Fibroblast of skin of abdomen (primary cell): Measurements from ENCODE around the gene CNPY4.
A peak's percentile ranks its signal among the peaks of the same experiment; 100 is the strongest.

Experiments used
- DNase-seq: peaks from one replicate; pipeline ENCODE4 v3.0.0-alpha.2; 2013

Gene CNPY4

GRCh38 chr7:100148559-100149328, 29.3 kb downstream of the CNPY4 start, which contains the start of gene LAMTOR4:
Gene LAMTOR4, plus strand, starts transcription at chr7:100148918. Its CDS starts 55 bp downstream, at chr7:100148973.
- DNase-seq, result peak; percentile 99

- no peak for DNase-seq
Measured at GRCh38 chr7:100152404-100152803, 33.0 kb downstream of the CNPY4 start.

GRCh38 chr7:100152937-100153666, 33.7 kb downstream of the CNPY4 start:
- no peak for DNase-seq

GRCh38 chr7:100153708-100154535, 34.5 kb downstream of the CNPY4 start:
- no peak for DNase-seq

- DNase-seq, result no peak
Measured at GRCh38 chr7:100154651-100155491, 35.4 kb downstream of the CNPY4 start.

GRCh38 chr7:100155553-100156317, 36.3 kb downstream of the CNPY4 start:
- DNase-seq, result no peak

- no peak for DNase-seq
Measured at GRCh38 chr7:100156331-100157068, 37.1 kb downstream of the CNPY4 start.

- no peak for DNase-seq
Measured at GRCh38 chr7:100157069-100157333, 37.6 kb downstream of the CNPY4 start.

GRCh38 chr7:100157334-100158228, 38.1 kb downstream of the CNPY4 start:
- DNase-seq, result no peak

- peak; percentile 82 for DNase-seq
Measured at GRCh38 chr7:100158229-100159098, 39.0 kb downstream of the CNPY4 start, which contains the start of gene TRAPPC14. Gene TRAPPC14, minus strand, starts transcription at chr7:100158723. Its CDS starts 224 bp downstream, at chr7:100158499.

GRCh38 chr7:100159099-100159623, 39.7 kb downstream of the CNPY4 start:
- no peak for DNase-seq

GRCh38 chr7:100160067-100160466, 40.6 kb downstream of the CNPY4 start:
- no peak for DNase-seq

GRCh38 chr7:100163006-100163531, 43.6 kb downstream of the CNPY4 start:
- DNase-seq, result no peak

- no peak for DNase-seq
Measured at GRCh38 chr7:100163871-100164270, 44.4 kb downstream of the CNPY4 start.

GRCh38 chr7:100166317-100166940, 47.0 kb downstream of the CNPY4 start:
- DNase-seq, result no peak

- DNase-seq, result no peak
Measured at GRCh38 chr7:100166970-100167911, 47.8 kb downstream of the CNPY4 start.
